ENCODE measurements around the gene CAPN5.
A peak's percentile ranks its signal among the peaks of the same experiment; 100 is the strongest.

Gene CAPN5

DNA sequence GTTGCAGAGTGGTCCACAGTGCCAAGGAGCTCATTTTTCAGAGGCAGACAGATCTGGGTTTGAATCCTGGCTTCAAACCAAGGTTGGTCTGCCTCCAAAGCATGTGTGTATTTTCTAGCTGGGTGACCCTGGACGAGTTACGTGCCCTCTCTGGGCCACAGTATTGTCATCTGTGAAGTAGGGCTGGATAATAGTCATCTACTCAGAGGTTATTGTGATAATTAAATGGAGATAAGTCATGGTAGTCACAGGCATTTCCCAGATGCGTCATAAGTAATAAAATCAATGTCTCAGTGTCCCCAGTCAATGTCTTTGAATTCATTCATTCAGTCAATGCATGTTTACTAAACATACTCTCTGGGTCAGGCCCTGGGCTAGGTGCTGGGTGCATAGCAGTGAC, 44.5 kb downstream of the CAPN5 start:
- H3K27me3 ChIP-seq (ENCODE audit: control insufficient read depth in 3 of 3, insufficient read depth in 3 of 3, low read depth in 1 of 3, low read length in 3 of 3), result no peaks in the 10 kb centered on the region
- peaks cover 2 to 37% of the 10 kb centered on the region in 2 donors for H3K36me3 ChIP-seq (replicated peaks in 1 of 2; ENCODE audit: control insufficient read depth in 2 of 2, insufficient read depth in 2 of 2, low read length in 2 of 2)
- no peak overlapping the region for H3K27ac ChIP-seq (replicated peaks; ENCODE audit: low read length)
- no peak overlapping the region for H2BK5ac ChIP-seq (ENCODE audit: low read length)
- no peak overlapping the region for H2BK15ac ChIP-seq (ENCODE audit: low read length)
- H3K9ac ChIP-seq (ENCODE audit: low read depth, low read length, poor library complexity), result no peak overlapping the region
- no peak overlapping the region for H2BK12ac ChIP-seq (ENCODE audit: low read length)
- no peak overlapping the region for H3K18ac ChIP-seq (ENCODE audit: low read length)
- no CpG with 5 or more reads among the region's 3 CpGs for WGBS, 2 donors (ENCODE audit: extremely low coverage in 2 of 2, insufficient read length in 2 of 2, insufficient replicate concordance in 1 of 2)
- peaks cover 0 to 5% of the 10 kb centered on the region in 2 donors for H3K4me1 ChIP-seq (ENCODE audit: control insufficient read depth in 2 of 2, insufficient read depth in 1 of 2, low read depth in 1 of 2, low read length in 2 of 2)
- no peak for DNase-seq (ENCODE audit: low spot score)
- no peak overlapping the region for H3K4me3 ChIP-seq (ENCODE audit: low read length in 2 of 2)
- no peak overlapping the region for H4K91ac ChIP-seq (ENCODE audit: low read depth, low read length, poor library complexity)
- H3K79me1 ChIP-seq (ENCODE audit: low read depth, low read length), result no peaks in the 10 kb centered on the region
- no peak overlapping the region for H3K23ac ChIP-seq (ENCODE audit: low read depth, low read length, poor library complexity)
- no peak overlapping the region for H2AFZ ChIP-seq (ENCODE audit: low read length)
- H3K4ac ChIP-seq (ENCODE audit: low read length), result no peak overlapping the region
- H4K8ac ChIP-seq (ENCODE audit: low read depth, low read length), result no peak overlapping the region
- H3K14ac ChIP-seq (ENCODE audit: low read length), result no peak overlapping the region
- H3K9me3 ChIP-seq (replicated peaks in 1 of 2; ENCODE audit: control insufficient read depth in 2 of 2, insufficient read depth in 1 of 2, low read depth in 1 of 2, low read length in 2 of 2), result no peaks in the 10 kb centered on the region
- H2BK120ac ChIP-seq (ENCODE audit: low read depth, low read length), result no peak overlapping the region
- no peak overlapping the region for H2AK5ac ChIP-seq (ENCODE audit: low read depth, low read length)
- H3K4me2 ChIP-seq (ENCODE audit: insufficient read depth, low read length, poor library complexity, severe bottlenecking), result no peak overlapping the region

DNA sequence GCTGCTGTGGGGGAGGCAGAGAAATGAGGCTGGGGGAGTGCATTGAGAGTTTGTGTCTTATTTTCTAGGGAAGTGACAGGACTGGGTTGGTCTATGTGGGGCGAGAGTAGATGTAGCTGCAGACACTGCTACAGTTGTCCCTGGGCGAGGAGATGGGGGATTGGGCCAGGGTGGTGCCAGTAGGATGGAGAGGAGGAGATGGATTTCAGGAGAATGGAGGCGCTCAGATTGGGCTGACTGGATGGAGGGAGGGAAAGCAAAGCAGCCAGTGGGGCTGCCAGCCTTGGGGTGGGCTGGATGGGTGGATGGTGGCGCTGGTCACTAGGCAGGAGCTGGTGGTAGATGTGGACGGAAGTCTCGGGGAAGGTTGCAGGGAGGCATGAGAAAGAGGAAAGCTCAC, 45.2 kb downstream of the CAPN5 start:
- H3K18ac ChIP-seq (ENCODE audit: low read length), result peak overlapping the region; percentile 22
- WGBS, 2 donors (ENCODE audit: extremely low coverage in 2 of 2, insufficient read length in 2 of 2, insufficient replicate concordance in 1 of 2), result no CpG with 5 or more reads among the region's 6 CpGs
- no peaks in the 10 kb centered on the region for H3K79me1 ChIP-seq (ENCODE audit: low read depth, low read length)

DNA sequence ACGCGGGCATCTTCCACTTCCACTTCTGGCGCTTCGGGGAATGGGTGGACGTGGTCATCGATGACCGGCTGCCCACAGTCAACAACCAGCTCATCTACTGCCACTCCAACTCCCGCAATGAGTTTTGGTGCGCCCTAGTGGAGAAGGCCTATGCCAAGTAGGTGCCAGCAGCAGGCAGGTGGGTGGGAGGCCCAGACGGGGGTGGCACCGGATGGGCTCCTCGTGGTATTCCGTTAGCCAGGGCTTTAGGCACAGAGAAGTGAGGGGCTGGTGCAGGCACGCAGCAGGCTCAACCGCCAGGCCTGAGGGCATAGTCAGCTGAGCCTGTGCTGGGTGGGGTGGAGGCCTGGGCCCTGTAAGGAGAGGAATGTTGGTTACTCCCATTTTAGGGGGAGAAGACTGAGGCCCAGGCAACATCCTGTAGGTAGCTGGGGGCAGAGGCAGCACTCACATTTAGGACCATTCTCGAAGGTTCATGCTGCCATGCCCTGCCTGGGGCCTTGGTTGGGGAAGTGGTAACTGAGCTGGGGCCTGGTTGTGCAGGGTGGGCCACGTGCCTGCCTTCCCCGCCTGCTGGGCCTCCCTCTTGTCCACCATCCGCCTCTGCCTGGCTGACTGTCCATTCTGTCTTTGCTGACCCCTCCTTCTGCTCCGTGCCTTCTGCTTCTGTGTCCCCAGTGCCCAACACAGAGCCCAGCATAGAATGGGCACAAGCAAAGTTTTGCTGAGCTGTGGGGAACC, 46.0 kb downstream of the CAPN5 start:
- Histone ChIP-seq H3K9ac (ENCODE audit: low read depth, low read length, poor library complexity) (peak overlapping the region; percentile 51), H2BK12ac (ENCODE audit: low read length) (peak overlapping the region; percentile 64), H2BK5ac (ENCODE audit: low read length) (peak overlapping the region; percentile 19)

More for the DNA sequence above, 45.2 kb downstream of the CAPN5 start:
- no peak overlapping the region for H2BK15ac ChIP-seq (ENCODE audit: low read length)
- H2AFZ ChIP-seq (ENCODE audit: low read length), result no peak overlapping the region
- no peak for DNase-seq (ENCODE audit: low spot score)
- no peak overlapping the region for H3K4me2 ChIP-seq (ENCODE audit: insufficient read depth, low read length, poor library complexity, severe bottlenecking)
- no peak overlapping the region for H3K4me3 ChIP-seq (ENCODE audit: low read length in 2 of 2)
- H3K27ac ChIP-seq (replicated peaks; ENCODE audit: low read length), result no peak overlapping the region
- peak overlapping the region; percentile 49 for H4K8ac ChIP-seq (ENCODE audit: low read depth, low read length)
- H3K4me1 ChIP-seq (ENCODE audit: control insufficient read depth in 2 of 2, insufficient read depth in 1 of 2, low read depth in 1 of 2, low read length in 2 of 2), result peaks cover under 1 to 5% of the 10 kb centered on the region in 2 donors
- H4K91ac ChIP-seq (ENCODE audit: low read depth, low read length, poor library complexity), result no peak overlapping the region
- no peak overlapping the region for H2BK12ac ChIP-seq (ENCODE audit: low read length)
- no peak overlapping the region for H2AK5ac ChIP-seq (ENCODE audit: low read depth, low read length)
- H3K9me3 ChIP-seq (replicated peaks in 1 of 2; ENCODE audit: control insufficient read depth in 2 of 2, insufficient read depth in 1 of 2, low read depth in 1 of 2, low read length in 2 of 2), result no peaks in the 10 kb centered on the region
- H3K36me3 ChIP-seq (replicated peaks in 1 of 2; ENCODE audit: control insufficient read depth in 2 of 2, insufficient read depth in 2 of 2, low read length in 2 of 2), result peaks cover 0 to 43% of the 10 kb centered on the region in 2 donors
- H3K4ac ChIP-seq (ENCODE audit: low read length), result no peak overlapping the region
- no peak overlapping the region for H3K14ac ChIP-seq (ENCODE audit: low read length)
- no peaks in the 10 kb centered on the region for H3K27me3 ChIP-seq (ENCODE audit: control insufficient read depth in 3 of 3, insufficient read depth in 3 of 3, low read depth in 1 of 3, low read length in 3 of 3)
- no peak overlapping the region for H3K9ac ChIP-seq (ENCODE audit: low read depth, low read length, poor library complexity)
- no peak overlapping the region for H2BK120ac ChIP-seq (ENCODE audit: low read depth, low read length)
- H3K23ac ChIP-seq (ENCODE audit: low read depth, low read length, poor library complexity), result peak overlapping the region; percentile 16
- H2BK5ac ChIP-seq (ENCODE audit: low read length), result peak overlapping the region; percentile 19

DNA sequence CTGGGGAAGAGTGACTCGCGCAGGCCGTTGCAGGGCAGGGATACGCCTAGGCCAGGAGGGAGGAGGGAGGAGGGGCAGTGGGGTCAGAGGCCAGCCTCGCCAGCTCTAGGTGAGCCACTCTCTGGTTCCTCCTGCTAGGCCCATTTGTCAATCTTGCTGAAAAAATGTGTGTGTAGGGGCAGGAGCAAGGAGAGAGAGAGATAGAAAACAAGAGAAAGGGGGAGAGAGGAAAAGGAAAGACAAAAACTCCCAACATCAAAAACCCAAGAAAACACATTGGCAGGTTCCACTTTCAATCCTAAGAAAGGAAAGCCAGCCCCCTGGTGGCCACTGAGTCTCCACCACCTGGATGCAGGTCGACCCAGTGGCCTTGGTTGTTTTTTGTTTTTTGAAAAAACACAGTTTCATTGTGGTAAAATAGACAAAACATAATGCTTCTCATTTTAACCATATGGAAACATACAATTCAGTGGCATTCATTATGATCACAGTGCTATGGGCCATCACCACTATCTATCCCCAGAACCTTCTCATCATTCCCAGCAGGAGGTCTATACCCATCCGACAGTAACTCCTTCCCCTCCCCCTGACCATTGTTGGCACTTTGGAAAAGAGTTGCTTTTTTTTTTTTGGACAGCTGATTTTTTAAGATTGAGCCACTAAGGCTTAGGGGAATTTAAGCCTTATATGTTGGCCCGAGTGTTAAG, 46.8 kb downstream of the CAPN5 start:
- H2BK12ac ChIP-seq (ENCODE audit: low read length), result peak overlapping the region; percentile 64
- H2BK120ac ChIP-seq (ENCODE audit: low read depth, low read length), result no peak overlapping the region
- peak overlapping the region; percentile 11 for H4K91ac ChIP-seq (ENCODE audit: low read depth, low read length, poor library complexity)
- no peak overlapping the region for H2AFZ ChIP-seq (ENCODE audit: low read length)
- no peaks in the 10 kb centered on the region for H3K9me3 ChIP-seq (replicated peaks in 1 of 2; ENCODE audit: control insufficient read depth in 2 of 2, insufficient read depth in 1 of 2, low read depth in 1 of 2, low read length in 2 of 2)
- no peak overlapping the region for H3K4me3 ChIP-seq (ENCODE audit: low read length in 2 of 2)
- H3K36me3 ChIP-seq (replicated peaks in 1 of 2; ENCODE audit: control insufficient read depth in 2 of 2, insufficient read depth in 2 of 2, low read length in 2 of 2), result peaks cover 0 to 59% of the 10 kb centered on the region in 2 donors
- H3K9ac ChIP-seq (ENCODE audit: low read depth, low read length, poor library complexity), result no peak overlapping the region
- H3K27ac ChIP-seq (replicated peaks; ENCODE audit: low read length), result no peak overlapping the region
- WGBS, 2 donors (ENCODE audit: extremely low coverage in 2 of 2, insufficient read length in 2 of 2, insufficient replicate concordance in 1 of 2), result no CpG with 5 or more reads among the region's 8 CpGs
- DNase-seq (ENCODE audit: low spot score), result peak; percentile 31
- H3K79me1 ChIP-seq (ENCODE audit: low read depth, low read length), result no peaks in the 10 kb centered on the region
- peak overlapping the region; percentile 48 for H3K23ac ChIP-seq (ENCODE audit: low read depth, low read length, poor library complexity)
- no peak overlapping the region for H3K4me2 ChIP-seq (ENCODE audit: insufficient read depth, low read length, poor library complexity, severe bottlenecking)
- no peaks in the 10 kb centered on the region for H3K27me3 ChIP-seq (ENCODE audit: control insufficient read depth in 3 of 3, insufficient read depth in 3 of 3, low read depth in 1 of 3, low read length in 3 of 3)
- no peak overlapping the region for H2BK5ac ChIP-seq (ENCODE audit: low read length)
- H4K8ac ChIP-seq (ENCODE audit: low read depth, low read length), result no peak overlapping the region
- peaks cover 5 to 7% of the 10 kb centered on the region in 2 donors for H3K4me1 ChIP-seq (ENCODE audit: control insufficient read depth in 2 of 2, insufficient read depth in 1 of 2, low read depth in 1 of 2, low read length in 2 of 2)
- H3K4ac ChIP-seq (ENCODE audit: low read length), result peak overlapping the region; percentile 58
- peak overlapping the region; percentile 48 for H2AK5ac ChIP-seq (ENCODE audit: low read depth, low read length)
- peak overlapping the region; percentile 93 for H2BK15ac ChIP-seq (ENCODE audit: low read length)
- H3K14ac ChIP-seq (ENCODE audit: low read length), result no peak overlapping the region
- peak overlapping the region; percentile 71 for H3K18ac ChIP-seq (ENCODE audit: low read length)

More for the DNA sequence above, 46.0 kb downstream of the CAPN5 start:
- Histone ChIP-seq H4K91ac (ENCODE audit: low read depth, low read length, poor library complexity) (peak overlapping the region; percentile 11), H2AFZ (ENCODE audit: low read length) (no peak overlapping the region), H3K4me1 (ENCODE audit: control insufficient read depth in 2 of 2, insufficient read depth in 1 of 2, low read depth in 1 of 2, low read length in 2 of 2) (peaks cover 5 to 7% of the 10 kb centered on the region in 2 donors), H3K4ac (ENCODE audit: low read length) (peak overlapping the region; percentile 58), H3K23ac (ENCODE audit: low read depth, low read length, poor library complexity) (peak overlapping the region; percentile 48), H2BK120ac (ENCODE audit: low read depth, low read length) (no peak overlapping the region), H3K4me2 (ENCODE audit: insufficient read depth, low read length, poor library complexity, severe bottlenecking) (no peak overlapping the region), H3K27me3 (ENCODE audit: control insufficient read depth in 3 of 3, insufficient read depth in 3 of 3, low read depth in 1 of 3, low read length in 3 of 3) (no peaks in the 10 kb centered on the region), H3K4me3 (ENCODE audit: low read length in 2 of 2) (no peak overlapping the region), H3K18ac (ENCODE audit: low read length) (peak overlapping the region; percentile 71), H2AK5ac (ENCODE audit: low read depth, low read length) (peak overlapping the region; percentile 48), H3K14ac (ENCODE audit: low read length) (peak overlapping the region; percentile 47), H2BK15ac (ENCODE audit: low read length) (peak overlapping the region; percentile 93), H3K9me3 (replicated peaks in 1 of 2; ENCODE audit: control insufficient read depth in 2 of 2, insufficient read depth in 1 of 2, low read depth in 1 of 2, low read length in 2 of 2) (no peaks in the 10 kb centered on the region), H3K79me1 (ENCODE audit: low read depth, low read length) (no peaks in the 10 kb centered on the region), H4K8ac (ENCODE audit: low read depth, low read length) (no peak overlapping the region), H3K27ac (replicated peaks; ENCODE audit: low read length) (no peak overlapping the region), H3K36me3 (replicated peaks in 1 of 2; ENCODE audit: control insufficient read depth in 2 of 2, insufficient read depth in 2 of 2, low read length in 2 of 2) (peaks cover 0 to 51% of the 10 kb centered on the region in 2 donors)
- DNase-seq (ENCODE audit: low spot score), result no peak
- no CpG with 5 or more reads among the region's 20 CpGs for WGBS, 2 donors (ENCODE audit: extremely low coverage in 2 of 2, insufficient read length in 2 of 2, insufficient replicate concordance in 1 of 2)

Measured in neuronal stem cell (in vitro differentiated cells).